ENCODE data around the gene ULBP1. TPM values are rescaled to one million over a fixed set of nuclear protein-coding genes. Genes with fewer than 3 reads are reported as not detected.
A peak's percentile ranks its signal among the peaks of the same experiment; 100 is the strongest.
"Not testable (repeated sequence)": the region's sequence is repeated elsewhere in the genome, so short reads cannot be mapped to it uniquely, and the experiment has no call there.

Gene ULBP1
- total RNA-seq, 2 experiments from 2014 or later = 2.6 to 2.8 TPM

DNA sequence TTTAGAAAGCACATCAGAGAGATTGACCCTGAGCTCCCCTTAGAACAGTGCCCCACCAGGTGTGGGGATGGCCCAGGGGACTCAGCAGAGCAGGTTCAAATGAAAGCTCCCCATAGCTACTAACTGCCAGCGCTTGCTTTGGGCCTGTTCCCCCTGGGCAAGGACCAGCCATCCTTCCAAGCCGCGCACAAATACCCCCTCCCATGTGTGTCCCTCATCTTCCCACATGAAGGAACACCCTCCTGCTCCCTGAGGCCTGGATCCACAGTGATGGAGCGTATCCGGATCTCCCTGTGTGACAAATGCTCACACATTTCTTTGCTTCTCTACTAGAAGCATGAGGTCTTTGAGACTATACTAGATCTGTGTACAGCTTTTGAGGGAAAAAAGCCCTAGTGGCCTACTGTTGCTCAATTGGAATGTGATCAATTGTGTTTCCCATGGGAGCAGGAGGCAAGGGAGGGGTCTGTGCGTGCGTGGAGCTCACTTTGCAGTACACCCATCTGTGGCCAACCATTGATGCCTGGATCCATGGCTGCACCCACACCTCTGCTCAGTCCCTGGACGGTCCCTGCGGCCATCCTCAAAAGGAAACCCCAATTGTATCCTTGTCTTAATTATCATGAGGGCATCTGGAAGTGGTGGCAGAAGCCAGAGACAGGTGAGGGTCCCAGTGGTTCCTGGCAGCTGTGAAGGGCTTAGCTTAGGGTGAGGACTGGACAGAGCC is 39.4 kb upstream of the ULBP1 start:
- no peak overlapping the region for H3K4me3 Mint-ChIP-seq

GRCh38 chr6:149924933-149925252 is 38.9 kb upstream of the ULBP1 start:
- no peaks in the 10 kb centered on the region for H3K36me3 Mint-ChIP-seq (ENCODE audit: low read depth)
- H3K9me3 Mint-ChIP-seq = no peaks in the 10 kb centered on the region
- H3K27ac Mint-ChIP-seq = no peak overlapping the region
- no peak overlapping the region for H3K4me3 Mint-ChIP-seq
- CTCF ChIA-PET = interaction anchor here (0.8 to 2.5 kb wide), 6 partner anchors 59 to 91 kb away, joined by 3 to 19 read pairs (median 8); no protein-coding TSS in a partner anchor
- peaks cover 15% of the 10 kb centered on the region for H3K4me1 Mint-ChIP-seq (ENCODE audit: low read depth)
- peaks cover 74% of the 10 kb centered on the region for H3K27me3 Mint-ChIP-seq (ENCODE audit: low read depth)
- DNase-seq = no peak
- intact Hi-C loops (cut with micrococcal nuclease) = loop anchor here (10.0 kb wide), 1 partner anchor 280 kb away; the partner anchor contains the start of gene KATNA1

More for the DNA sequence above, 39.4 kb upstream of the ULBP1 start:
- H3K27ac Mint-ChIP-seq = no peak overlapping the region
- CTCF ChIA-PET = interaction anchor here (0.9 to 2.5 kb wide), 7 partner anchors 24 to 91 kb away, joined by 3 to 19 read pairs (median 7); no protein-coding TSS in a partner anchor
- no peak for DNase-seq
- H3K4me1 Mint-ChIP-seq (ENCODE audit: low read depth) = peaks cover 15% of the 10 kb centered on the region
- no peaks in the 10 kb centered on the region for H3K9me3 Mint-ChIP-seq
- intact Hi-C loops (cut with micrococcal nuclease) = loop anchor here (10.0 kb wide), 1 partner anchor 280 kb away; the partner anchor contains the start of gene KATNA1
- H3K27me3 Mint-ChIP-seq (ENCODE audit: low read depth) = peaks cover 69% of the 10 kb centered on the region
- no peaks in the 10 kb centered on the region for H3K36me3 Mint-ChIP-seq (ENCODE audit: low read depth)

DNA sequence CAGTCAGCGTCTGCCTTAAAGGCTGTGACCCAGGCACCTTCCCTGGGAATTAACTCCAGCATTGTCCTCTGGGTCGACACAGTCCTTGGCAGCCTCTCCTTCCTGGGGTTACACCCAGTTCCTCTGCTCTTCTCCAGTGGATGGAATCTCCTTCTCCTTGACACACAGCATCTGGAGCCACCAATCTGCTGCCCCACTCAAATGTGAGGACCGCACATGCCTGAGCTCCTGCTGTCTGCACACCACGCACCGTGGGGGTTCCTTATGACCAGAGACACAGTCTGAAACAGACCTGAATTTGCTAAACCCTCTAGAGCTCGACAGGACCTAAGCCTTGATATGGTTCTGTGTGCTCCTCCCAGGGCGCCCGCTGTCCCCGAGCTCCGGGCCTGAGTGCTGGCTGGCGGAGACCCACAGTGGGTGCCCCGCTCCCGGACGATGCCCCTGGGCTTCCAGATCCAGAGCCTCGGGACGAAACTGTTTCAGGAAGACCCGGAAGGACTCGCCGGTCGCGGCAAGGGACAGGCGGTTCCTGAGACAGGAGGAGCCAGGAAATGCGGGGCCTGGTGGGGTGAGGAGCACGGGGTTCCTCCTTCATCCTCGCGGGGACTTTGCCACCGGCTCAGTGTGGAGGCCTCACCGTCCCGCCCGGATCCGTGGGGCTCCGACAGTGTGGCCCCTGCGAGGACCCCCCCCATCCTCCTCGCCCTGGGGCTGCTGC is 38.3 kb upstream of the ULBP1 start:
- Mint-ChIP-seq H3K27me3 (ENCODE audit: low read depth) (peaks cover 79% of the 10 kb centered on the region), H3K27ac (no peak overlapping the region), H3K9me3 (no peaks in the 10 kb centered on the region), H3K36me3 (ENCODE audit: low read depth) (no peaks in the 10 kb centered on the region), H3K4me3 (peak overlapping the region; percentile 14), H3K4me1 (ENCODE audit: low read depth) (peaks cover 15% of the 10 kb centered on the region)
- DNase-seq = no peak
- intact Hi-C loops (cut with micrococcal nuclease) = loop anchor here (10.0 kb wide), 1 partner anchor 281 kb away; the partner anchor contains the start of gene KATNA1
- CTCF ChIA-PET = interaction anchor here (0.8 to 2.5 kb wide), 6 partner anchors 60 to 92 kb away, joined by 3 to 19 read pairs (median 8); no protein-coding TSS in a partner anchor

- intact Hi-C loops (cut with micrococcal nuclease) = loop anchor here (1.0 to 10.0 kb wide), 7 partner anchors 61 to 897 kb away; partner anchors contain the start of genes KATNA1 and PPIL4
- peak; percentile 93 for DNase-seq
- H3K27ac Mint-ChIP-seq = no peak overlapping the region
- peak overlapping the region; percentile 44 for H3K4me3 Mint-ChIP-seq
- peaks cover 78% of the 10 kb centered on the region for H3K27me3 Mint-ChIP-seq (ENCODE audit: low read depth)
- CTCF ChIA-PET = interaction anchor here (0.8 to 2.5 kb wide), 7 partner anchors 20 to 92 kb away, joined by 3 to 19 read pairs (median 3); no protein-coding TSS in a partner anchor
- H3K4me1 Mint-ChIP-seq (ENCODE audit: low read depth) = peaks cover 15% of the 10 kb centered on the region
- H3K36me3 Mint-ChIP-seq (ENCODE audit: low read depth) = no peaks in the 10 kb centered on the region
- H3K9me3 Mint-ChIP-seq = no peaks in the 10 kb centered on the region
Measured at GRCh38 chr6:149925974-149926777, 37.6 kb upstream of the ULBP1 start.

GRCh38 chr6:149927025-149927424 is 36.7 kb upstream of the ULBP1 start:
- peaks cover 15% of the 10 kb centered on the region for H3K4me1 Mint-ChIP-seq (ENCODE audit: low read depth)
- CTCF ChIA-PET = interaction anchor here (0.8 to 1.0 kb wide), 3 partner anchors 21 to 86 kb away, joined by 3 read pairs; no protein-coding TSS in a partner anchor
- not testable (repeated sequence) for H3K27ac Mint-ChIP-seq; H3K9me3 Mint-ChIP-seq; DNase-seq; H3K36me3 Mint-ChIP-seq (ENCODE audit: low read depth); H3K4me3 Mint-ChIP-seq
- H3K27me3 Mint-ChIP-seq (ENCODE audit: low read depth) = peaks cover 73% of the 10 kb centered on the region
- intact Hi-C loops (cut with micrococcal nuclease) = loop anchor here (2.0 to 10.0 kb wide), 2 partner anchors 282 to 898 kb away; partner anchors contain the start of gene KATNA1

- H3K4me3 Mint-ChIP-seq = no peak overlapping the region
- H3K4me1 Mint-ChIP-seq (ENCODE audit: low read depth) = peaks cover 8% of the 10 kb centered on the region
- peaks cover 68% of the 10 kb centered on the region for H3K27me3 Mint-ChIP-seq (ENCODE audit: low read depth)
- no peak overlapping the region for H3K27ac Mint-ChIP-seq
- H3K9me3 Mint-ChIP-seq = no peaks in the 10 kb centered on the region
- no peak for DNase-seq
- CTCF ChIA-PET = interaction anchor here (0.8 to 1.2 kb wide), 4 partner anchors 52 to 151 kb away, joined by 3 to 5 read pairs (median 4); no protein-coding TSS in a partner anchor
- no peaks in the 10 kb centered on the region for H3K36me3 Mint-ChIP-seq (ENCODE audit: low read depth)
- intact Hi-C loops (cut with micrococcal nuclease) = loop anchor here (10.0 kb wide), 1 partner anchor 285 kb away; the partner anchor contains the start of gene KATNA1
Measured at GRCh38 chr6:149929422-149929821, 34.3 kb upstream of the ULBP1 start.

DNA sequence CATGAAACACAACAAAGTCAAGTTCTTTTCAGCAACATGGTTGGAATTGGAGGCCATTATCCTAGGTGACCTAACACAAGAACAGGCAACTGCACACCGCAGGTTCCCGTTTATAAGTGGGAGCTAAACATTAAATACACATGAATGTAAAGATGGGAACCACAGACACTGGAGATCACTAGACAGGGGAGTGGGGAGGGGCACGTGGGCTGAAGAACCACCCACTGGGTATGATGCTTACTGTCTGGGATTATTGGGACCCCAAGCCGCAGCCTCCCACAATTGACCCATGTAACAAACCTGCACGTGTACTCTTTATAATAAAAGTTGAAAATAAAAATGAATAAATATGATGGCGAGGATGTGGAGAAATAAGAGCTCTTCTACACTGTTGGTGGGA is 32.2 kb upstream of the ULBP1 start:
- intact Hi-C loops (cut with micrococcal nuclease) = no loop called here
- DNase-seq = no peak
- peaks cover 4% of the 10 kb centered on the region for H3K4me1 Mint-ChIP-seq (ENCODE audit: low read depth)
- CTCF ChIA-PET = interaction anchor here (0.6 to 1.3 kb wide), 3 partner anchors 36 to 97 kb away, joined by 3 to 4 read pairs (median 3); no protein-coding TSS in a partner anchor
- H3K9me3 Mint-ChIP-seq = no peaks in the 10 kb centered on the region
- H3K36me3 Mint-ChIP-seq (ENCODE audit: low read depth) = no peaks in the 10 kb centered on the region
- H3K27ac Mint-ChIP-seq = no peak overlapping the region
- H3K27me3 Mint-ChIP-seq (ENCODE audit: low read depth) = peaks cover 69% of the 10 kb centered on the region
- H3K4me3 Mint-ChIP-seq = no peak overlapping the region

- no peak for DNase-seq
- Mint-ChIP-seq H3K9me3 (no peaks in the 10 kb centered on the region), H3K4me3 (no peak overlapping the region), H3K27me3 (ENCODE audit: low read depth) (peaks cover 73% of the 10 kb centered on the region), H3K36me3 (ENCODE audit: low read depth) (no peaks in the 10 kb centered on the region), H3K27ac (no peak overlapping the region), H3K4me1 (ENCODE audit: low read depth) (peaks cover 4% of the 10 kb centered on the region)
- intact Hi-C loops (cut with micrococcal nuclease) = no loop called here
- CTCF ChIA-PET = interaction anchor here (0.7 kb wide), 1 partner anchor 75 kb away, joined by 3 read pairs; no protein-coding TSS in a partner anchor
Measured at GRCh38 chr6:149933036-149933435, 30.7 kb upstream of the ULBP1 start.

GRCh38 chr6:149933461-149933860 is 30.3 kb upstream of the ULBP1 start:
- intact Hi-C loops (cut with micrococcal nuclease) = no loop called here
- Mint-ChIP-seq H3K27me3 (ENCODE audit: low read depth) (peaks cover 73% of the 10 kb centered on the region), H3K4me1 (ENCODE audit: low read depth) (peaks cover 8% of the 10 kb centered on the region), H3K36me3 (ENCODE audit: low read depth) (no peaks in the 10 kb centered on the region), H3K27ac (no peak overlapping the region), H3K9me3 (no peaks in the 10 kb centered on the region), H3K4me3 (no peak overlapping the region)
- DNase-seq = no peak
- CTCF ChIA-PET = interaction anchor here (0.7 kb wide), 1 partner anchor 74 kb away, joined by 3 read pairs; no protein-coding TSS in a partner anchor

- intact Hi-C loops (cut with micrococcal nuclease) = loop anchor here (1.0 to 2.0 kb wide), 7 partner anchors 29 to 1518 kb away; partner anchors contain the start of genes RMND1, ULBP1 and ULBP3
- peak; percentile 84 for DNase-seq
- Mint-ChIP-seq H3K4me3 (no peak overlapping the region), H3K27me3 (ENCODE audit: low read depth) (peaks cover 71% of the 10 kb centered on the region), H3K27ac (no peak overlapping the region), H3K4me1 (ENCODE audit: low read depth) (peaks cover 17% of the 10 kb centered on the region), H3K36me3 (ENCODE audit: low read depth) (no peaks in the 10 kb centered on the region), H3K9me3 (no peaks in the 10 kb centered on the region)
- CTCF ChIA-PET = interaction anchor here (2.2 kb wide), 1 partner anchor 82 kb away, joined by 14 read pairs; no protein-coding TSS in a partner anchor
Measured at GRCh38 chr6:149934249-149935156, 29.2 kb upstream of the ULBP1 start.

All from activated naive CD4-positive, alpha-beta T cell treated with anti-CD3 and anti-CD28 coated beads for 36 hours (primary cell).